NCI-H2227 treated with DMSO at 0.1 percent for 48 hours (cell line): ENCODE results near the gene ASCC1.
"Not testable (repeated sequence)": the region's sequence is repeated elsewhere in the genome, so short reads cannot be mapped to it uniquely, and the experiment has no call there.

Experiments used
- DNase-seq: peaks from one replicate; lab custom pipeline; 2025; lab: John Stamatoyannopoulos, UW

ASCC1 gene

GRCh38 chr10:72248468-72249151, 32.5 kb upstream of the ASCC1 start:
- no peak for DNase-seq

- DNase-seq, result no peak
Measured at GRCh38 chr10:72245949-72246525, 30.0 kb upstream of the ASCC1 start.

- no peak for DNase-seq
Measured at GRCh38 chr10:72244573-72245038, 28.5 kb upstream of the ASCC1 start.

- peak; percentile 29 for DNase-seq
Measured at GRCh38 chr10:72243822-72244437, 27.9 kb upstream of the ASCC1 start.

- peak; percentile 9 for DNase-seq
Measured at GRCh38 chr10:72242675-72243074, 26.6 kb upstream of the ASCC1 start.

GRCh38 chr10:72241691-72242252, 25.7 kb upstream of the ASCC1 start:
- no peak for DNase-seq

GRCh38 chr10:72240371-72240770, 24.3 kb upstream of the ASCC1 start:
- DNase-seq, result no peak

- no peak for DNase-seq
Measured at GRCh38 chr10:72239409-72239808, 23.3 kb upstream of the ASCC1 start.

- DNase-seq, result no peak
Measured at GRCh38 chr10:72238392-72239175, 22.5 kb upstream of the ASCC1 start.

GRCh38 chr10:72235544-72236279, 19.6 kb upstream of the ASCC1 start:
- DNase-seq, result no peak

- DNase-seq, result no peak
Measured at GRCh38 chr10:72234560-72235095, 18.6 kb upstream of the ASCC1 start.

- no peak for DNase-seq
Measured at GRCh38 chr10:72233621-72234020, 17.5 kb upstream of the ASCC1 start.

GRCh38 chr10:72229261-72230251, 13.5 kb upstream of the ASCC1 start:
- DNase-seq, result no peak

- DNase-seq, result peak; percentile 92
Measured at GRCh38 chr10:72228318-72228751, 12.3 kb upstream of the ASCC1 start.

- DNase-seq, result no peak
Measured at GRCh38 chr10:72227826-72228225, 11.8 kb upstream of the ASCC1 start.

GRCh38 chr10:72226418-72227027, 10.4 kb upstream of the ASCC1 start:
- no peak for DNase-seq

GRCh38 chr10:72224191-72224590, 8.1 kb upstream of the ASCC1 start:
- DNase-seq, result not testable (repeated sequence)

- no peak for DNase-seq
Measured at GRCh38 chr10:72223743-72224101, 7.6 kb upstream of the ASCC1 start.

- DNase-seq, result no peak
Measured at GRCh38 chr10:72221278-72221677, 5.2 kb upstream of the ASCC1 start.

- no peak for DNase-seq
Measured at GRCh38 chr10:72220637-72221036, 4.6 kb upstream of the ASCC1 start.
